Neural cell (in vitro differentiated cells): ENCODE data around the gene FYB1. TPM values are rescaled to one million over a fixed set of nuclear protein-coding genes. Genes with fewer than 3 reads are reported as not detected.

Experiments
- H2AFZ ChIP-seq: fragments of 200-600, 300-800 bp; sonication (generic), shearing (Covaris generic); 2 replicates; pipeline ENCODE4 v1.6.0; 2014; ENCODE audit warnings: low read depth, mild to moderate bottlenecking, antibody characterized with exemption, low read length, moderate library complexity
- H3F3A ChIP-seq: fragments of 200-600 bp; shearing (Covaris generic); 2 replicates; pipeline ENCODE4 v1.6.1; 2016; ENCODE audit warnings: mild to moderate bottlenecking, moderate library complexity, mixed read lengths, antibody characterized with exemption, low read length; ENCODE audit not compliant: insufficient read depth, poor library complexity, severe bottlenecking
- H3K27ac ChIP-seq: fragments of 200-600, 300-800 bp; sonication (generic), shearing (Covaris generic); 2 replicates; pipeline ENCODE4 v1.5.1; 2014; ENCODE audit warnings: mild to moderate bottlenecking, low read length, moderate library complexity
- H3K27me3 ChIP-seq: fragments of 300-800, 200-600 bp; sonication (generic), shearing (Covaris generic); 2 replicates; pipeline ENCODE4 v1.6.0; 2014; ENCODE audit warnings: mild to moderate bottlenecking, low read depth, low read length, moderate library complexity; ENCODE audit not compliant: insufficient read depth
- H3K36me3 ChIP-seq: fragments of 300-800, 200-600 bp; sonication (generic), shearing (Covaris generic); 2 replicates; pipeline ENCODE4 v1.5.1; 2014; ENCODE audit warnings: mild to moderate bottlenecking, antibody characterized with exemption, low read length, moderate library complexity; ENCODE audit not compliant: insufficient read depth
- H3K4me2 ChIP-seq: fragments of 300-800, 200-600 bp; sonication (generic), shearing (Covaris generic); 2 replicates; pipeline ENCODE4 v1.6.0; 2014; ENCODE audit warnings: mild to moderate bottlenecking, low read length
- H3K4me3 ChIP-seq: fragments of 300-800, 200-600 bp; sonication (generic), shearing (Covaris generic); 2 replicates; pipeline ENCODE4 v1.5.1; 2014; ENCODE audit warnings: mild to moderate bottlenecking, low read length, moderate library complexity
- H3K79me2 ChIP-seq: fragments of 200-600 bp; shearing (Covaris generic); replicated peaks from 2 replicates; pipeline ENCODE4 v1.6.0; 2014; ENCODE audit warnings: mild to moderate bottlenecking, low read length, moderate library complexity; ENCODE audit not compliant: insufficient read depth
- H3K9ac ChIP-seq: fragments of 300-800, 200-600 bp; sonication (generic), shearing (Covaris generic); 2 replicates; pipeline ENCODE4 v1.6.1; 2016; ENCODE audit warnings: mild to moderate bottlenecking, low read length, mixed read lengths
- H3K9me2 ChIP-seq: fragments of 200-600 bp; shearing (Covaris generic); 2 replicates; pipeline ENCODE4 v1.6.1; 2016; ENCODE audit warnings: mild to moderate bottlenecking, low read length, mixed read lengths; ENCODE audit not compliant: insufficient read depth
- H3K9me3 ChIP-seq: fragments of 200-600, 300-800 bp; sonication (generic), shearing (Covaris generic); 2 replicates; pipeline ENCODE4 v1.6.1; 2016; ENCODE audit warnings: mild to moderate bottlenecking, mixed run types, low read length, moderate library complexity, mixed read lengths
- H4K20me1 ChIP-seq: fragments of 200-600 bp; shearing (Covaris generic); 2 replicates; pipeline ENCODE4 v1.6.1; 2016; ENCODE audit warnings: mild to moderate bottlenecking, mixed run types; ENCODE audit not compliant: insufficient read depth
- EP300 ChIP-seq: fragments of 450-650 bp; conservative IDR thresholded peaks from 2 replicates; pipeline ENCODE4 v1.6.1; 2014; ENCODE audit warnings: antibody characterized with exemption, mild to moderate bottlenecking, moderate library complexity; ENCODE audit not compliant: poor library complexity, severe bottlenecking
- EZH2 ChIP-seq: fragments of 200-600, 300-800 bp; shearing (Covaris generic), sonication (generic); IDR thresholded peaks from 2 replicates; pipeline ENCODE4 v1.6.1; 2014; ENCODE audit warnings: antibody characterized with exemption, low read length, borderline replicate concordance, mild to moderate bottlenecking; ENCODE audit not compliant: insufficient read depth, poor library complexity, severe bottlenecking
- MXI1 ChIP-seq: fragments of 450-650 bp; conservative IDR thresholded peaks from 2 replicates; pipeline ENCODE4 v1.6.1; 2014; ENCODE audit warnings: antibody characterized with exemption, mild to moderate bottlenecking; ENCODE audit not compliant: poor library complexity, severe bottlenecking
- POLR2AphosphoS5 ChIP-seq: IDR thresholded peaks from 2 replicates; pipeline ENCODE4 v1.6.1; 2012
- RAD21 ChIP-seq: fragments of 450-650 bp; conservative IDR thresholded peaks from 2 replicates; pipeline ENCODE4 v1.6.1; 2014; ENCODE audit warnings: antibody characterized with exemption, mild to moderate bottlenecking, moderate library complexity
- SMC3 ChIP-seq: fragments of 450-650 bp; conservative IDR thresholded peaks from 2 replicates; pipeline ENCODE4 v1.6.1; 2014; ENCODE audit warnings: antibody characterized with exemption, mild to moderate bottlenecking, moderate library complexity; ENCODE audit not compliant: poor library complexity
- TAF1 ChIP-seq: IDR thresholded peaks from 2 replicates; pipeline ENCODE4 v1.6.1; 2012; ENCODE audit warnings: low read depth
- polyA plus RNA-seq: library from polyadenylated mRNA; depleted of rRNA; stranded (reverse); fragments of >200 nt; gene quantifications from 2 replicates; pipeline ENCODE4 v1.2.3, GENCODE V29; 2014
- TF ChIP-seq, protein P1 (sequence below): fragments of 450-650 bp; IDR thresholded peaks from 2 replicates; pipeline ENCODE4 v1.5.1; 2014; ENCODE audit warnings: antibody characterized with exemption, mild to moderate bottlenecking, moderate library complexity; ENCODE audit not compliant: poor library complexity, severe bottlenecking
- TF ChIP-seq, protein P2 (sequence below): IDR thresholded peaks from 2 replicates; pipeline ENCODE4 v1.6.1; 2012; ENCODE audit warnings: borderline replicate concordance

Gene FYB1
- polyA plus RNA-seq, 1 donor from 2014 or later = not detected

DNA sequence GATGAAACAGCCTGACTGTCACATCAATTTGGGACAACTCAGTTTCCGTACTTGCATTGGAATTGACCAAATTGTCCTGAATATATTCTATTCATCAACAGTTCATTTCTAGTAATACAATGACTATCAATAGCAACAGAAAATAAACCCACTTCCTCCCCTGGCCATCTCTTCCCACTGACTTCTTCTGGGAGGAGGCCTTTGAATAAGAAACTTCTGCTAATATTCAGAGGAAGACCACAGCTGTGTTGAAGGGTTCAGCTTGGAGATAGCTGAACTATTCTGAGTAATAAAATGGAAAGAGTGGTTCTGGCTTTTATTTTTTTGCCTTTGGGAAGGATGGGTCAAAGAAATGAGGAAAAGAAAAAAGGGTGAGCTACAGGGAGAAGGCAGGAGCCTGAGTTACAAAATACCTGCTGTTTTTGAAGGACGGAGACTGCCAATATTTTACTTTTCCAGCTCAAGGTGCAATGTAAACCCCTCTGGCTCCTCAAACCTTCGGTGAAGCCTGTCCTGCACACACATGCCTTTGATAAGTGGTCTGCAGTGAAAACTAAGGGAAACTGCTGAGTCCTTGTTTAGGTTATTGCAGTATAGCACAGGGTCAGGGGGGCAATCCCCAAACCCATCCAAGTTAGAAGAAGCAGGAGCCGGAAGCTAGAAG, 29.9 kb downstream of the FYB1 start:
- H4K20me1 ChIP-seq = no peaks in the 10 kb centered on the region
- H3K79me2 ChIP-seq = no peaks in the 10 kb centered on the region
- H3K9me2 ChIP-seq = no peaks in the 10 kb centered on the region
- no peak overlapping the region for H3K4me3 ChIP-seq
- H2AFZ ChIP-seq = no peak overlapping the region
- no peaks in the 10 kb centered on the region for H3K27me3 ChIP-seq
- no peak for TF ChIP-seq EP300
- no peak for TF ChIP-seq SMC3
- TF ChIP-seq, protein P1, sequence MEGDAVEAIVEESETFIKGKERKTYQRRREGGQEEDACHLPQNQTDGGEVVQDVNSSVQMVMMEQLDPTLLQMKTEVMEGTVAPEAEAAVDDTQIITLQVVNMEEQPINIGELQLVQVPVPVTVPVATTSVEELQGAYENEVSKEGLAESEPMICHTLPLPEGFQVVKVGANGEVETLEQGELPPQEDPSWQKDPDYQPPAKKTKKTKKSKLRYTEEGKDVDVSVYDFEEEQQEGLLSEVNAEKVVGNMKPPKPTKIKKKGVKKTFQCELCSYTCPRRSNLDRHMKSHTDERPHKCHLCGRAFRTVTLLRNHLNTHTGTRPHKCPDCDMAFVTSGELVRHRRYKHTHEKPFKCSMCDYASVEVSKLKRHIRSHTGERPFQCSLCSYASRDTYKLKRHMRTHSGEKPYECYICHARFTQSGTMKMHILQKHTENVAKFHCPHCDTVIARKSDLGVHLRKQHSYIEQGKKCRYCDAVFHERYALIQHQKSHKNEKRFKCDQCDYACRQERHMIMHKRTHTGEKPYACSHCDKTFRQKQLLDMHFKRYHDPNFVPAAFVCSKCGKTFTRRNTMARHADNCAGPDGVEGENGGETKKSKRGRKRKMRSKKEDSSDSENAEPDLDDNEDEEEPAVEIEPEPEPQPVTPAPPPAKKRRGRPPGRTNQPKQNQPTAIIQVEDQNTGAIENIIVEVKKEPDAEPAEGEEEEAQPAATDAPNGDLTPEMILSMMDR = no peak
- TF ChIP-seq RAD21 = no peak
- no peak for TF ChIP-seq POLR2AphosphoS5
- TF ChIP-seq EZH2 = no peak
- TF ChIP-seq, protein P2, sequence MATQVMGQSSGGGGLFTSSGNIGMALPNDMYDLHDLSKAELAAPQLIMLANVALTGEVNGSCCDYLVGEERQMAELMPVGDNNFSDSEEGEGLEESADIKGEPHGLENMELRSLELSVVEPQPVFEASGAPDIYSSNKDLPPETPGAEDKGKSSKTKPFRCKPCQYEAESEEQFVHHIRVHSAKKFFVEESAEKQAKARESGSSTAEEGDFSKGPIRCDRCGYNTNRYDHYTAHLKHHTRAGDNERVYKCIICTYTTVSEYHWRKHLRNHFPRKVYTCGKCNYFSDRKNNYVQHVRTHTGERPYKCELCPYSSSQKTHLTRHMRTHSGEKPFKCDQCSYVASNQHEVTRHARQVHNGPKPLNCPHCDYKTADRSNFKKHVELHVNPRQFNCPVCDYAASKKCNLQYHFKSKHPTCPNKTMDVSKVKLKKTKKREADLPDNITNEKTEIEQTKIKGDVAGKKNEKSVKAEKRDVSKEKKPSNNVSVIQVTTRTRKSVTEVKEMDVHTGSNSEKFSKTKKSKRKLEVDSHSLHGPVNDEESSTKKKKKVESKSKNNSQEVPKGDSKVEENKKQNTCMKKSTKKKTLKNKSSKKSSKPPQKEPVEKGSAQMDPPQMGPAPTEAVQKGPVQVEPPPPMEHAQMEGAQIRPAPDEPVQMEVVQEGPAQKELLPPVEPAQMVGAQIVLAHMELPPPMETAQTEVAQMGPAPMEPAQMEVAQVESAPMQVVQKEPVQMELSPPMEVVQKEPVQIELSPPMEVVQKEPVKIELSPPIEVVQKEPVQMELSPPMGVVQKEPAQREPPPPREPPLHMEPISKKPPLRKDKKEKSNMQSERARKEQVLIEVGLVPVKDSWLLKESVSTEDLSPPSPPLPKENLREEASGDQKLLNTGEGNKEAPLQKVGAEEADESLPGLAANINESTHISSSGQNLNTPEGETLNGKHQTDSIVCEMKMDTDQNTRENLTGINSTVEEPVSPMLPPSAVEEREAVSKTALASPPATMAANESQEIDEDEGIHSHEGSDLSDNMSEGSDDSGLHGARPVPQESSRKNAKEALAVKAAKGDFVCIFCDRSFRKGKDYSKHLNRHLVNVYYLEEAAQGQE = no peak
- TF ChIP-seq TAF1 = no peak
- TF ChIP-seq MXI1 = no peak
- H3F3A ChIP-seq = no peaks in the 10 kb centered on the region
- H3K9ac ChIP-seq = no peak overlapping the region
- H3K9me3 ChIP-seq = no peaks in the 10 kb centered on the region
- H3K27ac ChIP-seq = no peak overlapping the region
- no peaks in the 10 kb centered on the region for H3K36me3 ChIP-seq
- H3K4me2 ChIP-seq = no peak overlapping the region

DNA sequence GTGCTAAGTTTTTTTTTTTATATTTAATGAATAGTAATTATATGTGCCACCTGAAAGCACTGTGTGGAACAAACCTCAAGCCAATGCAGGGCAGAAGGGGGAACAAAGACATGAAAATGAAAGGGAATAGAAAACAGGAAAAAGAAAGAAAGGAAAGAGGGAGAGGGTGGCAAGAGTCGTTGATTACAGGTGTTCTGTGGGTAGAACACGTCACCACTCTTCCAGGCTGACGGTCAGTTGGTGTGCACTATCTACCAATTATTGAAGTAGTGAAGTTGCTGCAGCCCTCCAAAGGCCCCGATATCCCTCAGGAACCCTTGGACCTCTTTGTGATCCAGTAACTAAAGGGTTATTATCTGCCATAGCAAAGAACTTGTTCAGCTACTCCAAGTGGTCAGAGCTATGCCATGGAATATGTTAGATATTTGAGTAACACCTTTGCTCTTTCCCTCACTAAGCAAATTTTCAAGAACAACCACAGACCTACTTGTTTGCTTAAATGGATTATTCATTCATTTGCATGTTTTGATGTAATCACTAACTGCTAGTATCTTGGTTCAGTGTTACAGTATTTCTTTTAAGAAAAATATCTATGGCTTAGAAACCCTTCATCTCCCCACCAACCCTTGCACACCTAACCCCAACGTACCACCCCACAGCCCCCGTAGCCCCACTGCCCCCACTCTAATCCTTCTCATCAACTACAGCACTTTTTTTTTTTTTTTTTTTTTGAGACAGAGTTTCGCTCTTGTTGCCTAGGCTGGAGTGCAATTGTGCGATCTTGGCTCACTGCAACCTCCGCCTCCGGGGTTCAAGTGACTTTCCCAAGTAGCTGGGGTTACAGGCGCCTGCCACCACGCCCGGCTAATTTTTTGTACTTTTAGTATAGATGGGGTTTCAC, 31.3 kb downstream of the FYB1 start:
- TF ChIP-seq MXI1 (no peak), RAD21 (no peak), EZH2 (no peak)
- TF ChIP-seq, protein P2 = no peak
- TF ChIP-seq, protein P1 = no peak
- Histone ChIP-seq H3K9me3 (no peaks in the 10 kb centered on the region), H4K20me1 (no peaks in the 10 kb centered on the region), H2AFZ (no peak overlapping the region), H3F3A (no peaks in the 10 kb centered on the region), H3K27ac (no peak overlapping the region), H3K79me2 (no peaks in the 10 kb centered on the region), H3K36me3 (no peaks in the 10 kb centered on the region), H3K9me2 (no peaks in the 10 kb centered on the region), H3K27me3 (no peaks in the 10 kb centered on the region), H3K4me3 (no peak overlapping the region), H3K4me2 (no peak overlapping the region), H3K9ac (no peak overlapping the region)
